CD4-positive, alpha-beta T cell treated with Interferon gamma for 1 hour (primary cell): ENCODE results near the gene ARL16.

ENCODE experiments used
- DNase-seq: peaks from one replicate; pipeline ENCODE4 v3.0.0-alpha.2; 2020

Gene ARL16

GRCh38 chr17:81666342-81667191, 17.0 kb downstream of the ARL16 start, which contains the start of the genes CCDC137 and OXLD1:
Gene CCDC137 (plus strand): TSS chr17:81666737. CDS start chr17:81666767, 30 bp downstream.
Gene OXLD1 (minus strand): TSS chr17:81666605. CDS start chr17:81666577, 28 bp downstream.
- DNase-seq, result peak; percentile 90

DNA sequence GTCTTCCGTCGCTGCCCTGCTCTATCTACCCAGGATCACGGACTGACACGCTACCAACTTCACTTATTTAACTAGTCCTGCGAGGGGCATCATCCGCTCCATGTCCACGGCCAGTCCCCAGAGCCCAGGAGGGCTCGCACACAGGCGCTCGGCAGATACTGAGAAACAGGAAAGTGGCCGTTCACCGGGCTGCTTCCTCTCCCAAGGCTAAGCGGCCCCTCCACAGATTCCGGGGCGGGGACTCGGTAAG, 17.6 kb downstream of the ARL16 start:
- no peak for DNase-seq

GRCh38 chr17:81665205-81666091, 18.1 kb downstream of the ARL16 start:
- DNase-seq, result peak; percentile 32

GRCh38 chr17:81664051-81664470, 19.5 kb downstream of the ARL16 start:
- no peak for DNase-seq

DNA sequence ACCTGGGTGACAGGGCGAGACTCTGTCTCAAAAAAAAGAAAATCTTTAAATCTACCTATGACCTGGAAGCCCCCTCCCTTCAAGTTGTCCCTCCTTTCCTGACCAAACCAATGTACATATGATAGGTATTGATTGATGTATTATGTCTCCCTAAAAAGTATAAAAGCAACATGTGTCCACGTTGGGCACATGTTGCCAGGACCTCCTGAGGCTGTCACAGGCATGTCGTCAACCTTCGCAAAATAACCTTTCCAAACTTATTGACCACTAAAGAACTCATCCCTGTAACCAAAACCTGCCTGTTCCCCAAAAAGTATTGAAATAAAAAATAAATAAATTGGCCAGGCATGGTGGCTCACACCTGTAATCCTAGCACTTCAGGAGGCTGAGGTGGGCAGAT, 21.6 kb downstream of the ARL16 start:
- no peak for DNase-seq

DNA sequence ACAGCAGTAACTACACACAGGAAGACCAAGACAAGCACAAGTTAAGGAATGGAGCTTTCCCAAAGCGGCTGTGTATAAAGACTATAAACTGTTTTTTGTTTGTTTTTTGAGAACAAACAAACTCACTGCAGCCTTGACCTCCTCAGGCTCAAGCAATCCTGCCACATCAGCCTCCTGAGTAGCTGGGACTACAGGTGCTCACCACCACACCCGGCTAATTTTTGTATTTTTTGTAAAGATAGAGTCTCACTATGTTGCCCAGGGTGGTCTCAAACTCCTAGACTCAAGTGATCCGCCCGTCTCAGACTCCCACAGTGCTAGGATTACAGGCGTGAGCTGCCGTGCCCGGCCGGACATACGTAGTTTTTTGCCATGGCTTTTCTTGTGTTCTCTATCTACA, 23.2 kb downstream of the ARL16 start:
- DNase-seq, result no peak

GRCh38 chr17:81659038-81659437, 24.6 kb downstream of the ARL16 start:
- no peak for DNase-seq

DNA sequence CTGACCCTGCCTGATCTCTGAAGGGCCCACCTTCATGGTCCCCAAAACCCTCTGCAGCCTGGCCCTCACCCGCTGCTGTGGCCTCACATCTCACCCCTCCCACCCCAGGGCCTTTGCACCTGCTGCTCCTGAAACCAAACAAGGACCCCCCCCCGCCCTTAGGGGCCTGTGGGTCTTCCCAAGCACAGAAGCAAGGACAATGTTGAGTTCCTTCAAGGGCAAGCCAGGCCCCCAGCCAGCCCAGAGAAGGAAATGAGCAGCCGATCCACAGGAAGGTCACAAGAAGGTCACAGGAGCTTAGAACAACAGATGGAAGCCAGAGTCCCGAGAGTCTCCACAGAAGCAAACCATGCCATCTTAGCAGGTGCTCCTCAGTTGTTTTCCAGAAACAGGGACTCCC, 26.8 kb downstream of the ARL16 start:
- DNase-seq, result no peak

DNA sequence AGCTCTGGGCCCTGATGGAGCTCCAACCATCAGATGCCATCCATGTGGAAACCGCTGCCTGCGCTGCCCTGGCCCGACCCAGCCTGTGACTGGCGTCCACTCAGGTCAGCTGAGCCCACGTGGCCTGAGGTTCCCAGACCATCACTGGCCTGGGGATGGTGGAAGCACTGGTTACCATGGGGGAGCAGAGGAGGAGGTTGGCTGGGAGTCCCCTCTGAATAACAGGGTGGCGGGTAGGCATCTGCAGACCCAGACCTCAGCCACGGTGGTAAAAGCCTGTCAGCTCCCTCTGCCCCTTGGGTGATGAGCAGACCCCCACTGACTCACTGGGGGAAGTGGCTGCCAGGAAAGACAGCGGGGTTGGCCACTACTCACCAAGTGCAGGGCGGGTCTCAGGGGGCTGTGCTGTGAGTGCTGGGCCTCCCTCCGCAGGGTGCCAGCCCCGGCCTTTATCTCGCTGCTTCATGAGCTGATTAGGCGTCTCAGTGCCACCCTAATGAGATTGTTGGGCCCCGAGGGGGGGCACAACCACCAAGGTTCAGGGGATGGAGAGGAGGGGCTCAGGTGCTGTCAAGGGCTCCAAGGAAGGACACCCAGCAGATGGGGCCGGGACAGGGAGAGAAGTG, 27.4 kb downstream of the ARL16 start, which contains the start of gene PDE6G:
TSS of gene PDE6G (minus strand) at position 425 of the 626 bp plus-strand sequence. CDS start 3,237 bp downstream, outside the sequence.
- no peak for DNase-seq

GRCh38 chr17:81655378-81656117, 28.0 kb downstream of the ARL16 start:
- DNase-seq, result no peak

DNA sequence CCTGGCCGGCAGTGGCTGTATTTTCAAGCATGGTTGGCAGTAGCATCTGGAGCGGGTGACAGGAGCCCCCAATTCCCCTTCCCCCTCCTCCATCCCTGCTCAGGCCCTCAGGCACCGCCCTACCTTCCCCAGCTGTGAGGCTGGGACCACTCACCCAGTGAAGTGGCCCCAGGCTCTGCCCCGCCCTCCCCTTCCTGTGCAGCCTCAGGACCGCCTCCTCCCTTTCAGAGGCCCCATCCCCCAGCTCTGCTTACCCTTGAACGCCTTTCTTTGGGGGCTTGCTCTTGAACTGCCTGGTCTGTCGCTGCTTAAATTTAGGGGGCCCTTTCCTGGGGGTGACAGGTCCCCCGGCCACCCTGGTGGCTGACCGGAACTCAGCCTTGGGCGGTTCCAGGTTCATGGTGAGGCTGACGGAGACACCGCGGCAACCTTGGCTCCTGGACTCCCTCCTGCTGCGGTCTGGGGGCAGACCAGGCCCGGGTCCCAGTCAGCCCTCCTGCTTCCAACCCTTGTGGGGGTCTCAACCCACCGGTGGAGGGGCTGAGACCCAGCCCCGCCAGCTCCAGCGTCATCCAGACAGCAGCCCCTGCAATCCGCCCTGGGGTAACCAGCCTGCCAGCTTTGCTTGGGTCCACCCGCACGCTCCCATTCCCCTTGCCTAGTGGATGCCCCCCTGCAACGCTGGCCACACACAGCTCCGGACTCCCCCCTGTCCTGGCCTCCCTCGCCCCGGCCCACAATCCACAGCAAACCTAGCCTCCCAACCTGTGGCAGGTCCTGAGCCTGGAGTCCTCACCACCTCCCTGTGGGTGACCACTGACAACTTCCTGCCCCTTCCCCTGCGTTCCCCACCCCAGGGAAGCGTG, 30.5 kb downstream of the ARL16 start:
- DNase-seq, result no peak

GRCh38 chr17:81651692-81652091, 31.9 kb downstream of the ARL16 start:
- DNase-seq, result no peak

GRCh38 chr17:81650951-81651350, 32.6 kb downstream of the ARL16 start:
- no peak for DNase-seq

DNA sequence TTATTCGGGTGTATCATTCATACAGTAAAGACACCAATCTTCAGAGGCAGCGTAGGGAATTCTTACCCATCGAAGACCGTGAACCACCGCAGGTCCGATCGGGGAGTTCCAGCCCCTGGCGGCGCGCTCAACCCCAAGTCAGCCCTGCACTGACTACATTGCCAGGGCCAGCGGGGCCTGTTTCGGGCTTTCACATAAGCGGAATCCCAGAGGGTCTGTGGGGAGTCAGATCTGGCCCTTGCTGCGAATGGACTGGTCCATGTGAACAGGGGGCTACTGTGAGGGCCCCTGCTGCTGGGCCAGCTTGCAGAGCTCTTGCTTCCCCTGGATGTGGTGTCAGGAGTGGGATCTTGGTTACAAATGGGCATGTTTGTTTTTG, 34.9 kb downstream of the ARL16 start:
- DNase-seq, result no peak

- DNase-seq, result no peak
Observed at GRCh38 chr17:81648013-81648706, 35.4 kb downstream of the ARL16 start.

DNA sequence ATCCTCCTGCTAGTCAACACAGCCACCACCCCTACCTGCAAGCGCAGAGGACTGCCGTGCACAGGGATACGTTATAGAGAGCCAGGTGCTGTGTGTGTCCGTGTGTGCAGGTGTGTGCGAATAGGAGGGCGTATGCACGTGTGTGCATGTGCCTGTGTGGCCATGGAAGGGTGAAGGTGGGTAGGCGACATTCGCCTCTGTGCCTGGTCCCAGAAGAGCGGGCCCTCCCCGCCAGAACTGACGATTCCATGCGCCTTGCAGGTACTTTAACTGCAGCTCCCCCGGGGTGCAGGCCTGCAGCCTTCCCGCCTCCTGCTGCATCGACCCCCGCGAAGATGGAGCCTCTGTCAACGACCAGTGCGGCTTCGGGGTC, 36.0 kb downstream of the ARL16 start:
- DNase-seq, result no peak

DNA sequence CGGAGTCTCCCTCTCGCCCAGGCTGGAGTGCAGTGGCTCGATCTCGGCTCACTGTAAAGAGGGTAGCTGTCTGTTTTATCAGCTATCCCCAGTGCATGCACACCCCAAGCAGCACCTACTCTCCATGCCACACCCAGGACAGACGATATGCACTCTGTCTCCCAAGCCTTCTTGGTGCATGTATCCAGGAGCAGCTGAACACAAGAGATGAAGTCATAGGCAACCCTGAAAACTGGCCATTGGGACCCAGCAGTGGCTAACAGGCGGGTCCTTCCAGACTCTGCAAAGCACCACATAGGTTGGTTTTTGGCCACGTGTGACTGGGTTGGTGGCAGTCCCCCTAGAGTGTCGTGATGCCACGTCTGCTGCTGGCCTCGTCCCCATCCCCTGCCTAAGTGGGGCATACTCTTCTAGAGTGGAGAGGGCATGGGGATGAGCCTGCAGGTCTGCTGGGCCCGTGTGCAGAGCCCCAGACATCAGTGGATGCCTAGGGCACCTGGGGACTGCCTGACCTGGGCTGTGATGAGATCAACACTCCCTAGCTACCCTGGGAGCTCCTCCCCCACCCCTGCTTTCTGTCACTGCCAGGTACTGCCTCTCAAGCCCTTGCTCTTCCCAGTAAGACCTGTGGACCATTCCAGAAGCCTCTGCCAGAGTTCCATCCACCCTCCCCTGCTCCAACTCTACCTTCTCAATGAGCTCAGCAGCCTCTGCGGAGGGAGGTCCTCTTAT, 36.6 kb downstream of the ARL16 start:
- DNase-seq, result no peak

DNA sequence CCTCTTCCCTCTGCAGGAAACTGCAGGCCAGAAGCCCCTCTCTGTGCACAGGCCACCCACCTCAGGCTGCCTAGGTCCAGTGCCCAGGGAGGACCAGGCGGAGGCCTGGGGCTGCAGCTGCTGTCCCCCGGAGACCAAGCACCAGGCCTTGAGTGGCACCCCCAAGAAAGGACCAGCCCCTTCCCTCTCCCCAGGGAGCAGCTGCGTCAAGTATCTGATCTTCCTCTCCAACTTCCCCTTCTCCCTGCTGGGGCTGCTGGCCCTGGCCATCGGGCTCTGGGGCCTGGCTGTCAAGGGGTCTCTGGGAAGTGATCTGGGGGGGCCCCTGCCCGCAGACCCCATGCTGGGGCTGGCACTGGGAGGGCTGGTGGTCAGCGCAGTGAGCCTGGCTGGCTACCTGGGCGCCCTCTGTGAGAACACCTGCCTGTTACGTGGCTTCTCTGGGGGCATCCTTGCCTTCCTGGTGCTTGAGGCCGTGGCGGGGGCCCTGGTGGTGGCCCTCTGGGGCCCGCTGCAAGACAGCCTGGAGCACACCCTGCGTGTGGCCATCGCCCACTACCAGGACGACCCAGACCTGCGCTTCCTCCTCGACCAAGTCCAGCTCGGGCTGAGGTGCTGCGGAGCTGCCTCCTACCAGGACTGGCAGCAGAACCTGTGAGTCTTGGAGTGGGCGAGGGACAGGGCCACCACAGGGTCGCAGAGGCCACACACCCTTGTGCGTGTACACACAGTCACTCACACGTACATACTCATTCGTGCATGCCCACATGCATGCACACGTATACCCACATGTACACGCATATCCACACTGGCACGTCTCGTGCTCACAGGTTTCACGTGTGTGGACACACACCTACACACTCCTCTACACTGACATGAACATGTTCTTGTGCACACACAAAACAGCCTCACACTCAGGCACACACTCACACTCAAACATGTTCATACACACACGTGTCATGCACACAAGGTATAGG, 38.3 kb downstream of the ARL16 start:
- DNase-seq, result no peak

- no peak for DNase-seq
Observed at GRCh38 chr17:81644496-81644895, 39.1 kb downstream of the ARL16 start.
